ENCODE measurements around the gene LARGE1.

The LARGE1 gene

DNA sequence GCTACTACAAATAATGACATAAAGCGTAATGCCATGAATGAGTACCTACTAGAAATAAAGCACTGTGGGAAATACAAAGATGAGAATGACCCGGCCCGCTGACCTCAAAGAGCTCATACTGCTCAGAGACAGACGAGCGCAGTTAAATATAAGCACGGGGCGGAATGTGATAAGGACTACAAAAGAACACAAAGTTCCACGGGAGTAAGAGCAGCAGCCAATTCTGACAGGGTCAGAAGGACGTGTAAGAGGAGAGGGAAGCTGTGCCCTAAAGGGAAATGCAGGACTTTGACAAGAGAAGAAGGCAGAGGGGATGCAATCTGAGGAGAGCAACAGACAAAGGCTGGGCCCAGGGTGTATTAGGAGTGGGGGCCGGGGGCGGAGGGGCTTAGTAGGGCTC lies 314.6 kb downstream of the LARGE1 start:
- Histone ChIP-seq H3K4me3 (ENCODE audit: low read depth in 1 of 2, low read length in 2 of 2) (no peak overlapping the region), H3K79me2 (ENCODE audit: insufficient read depth, low read length) (no peaks in the 10 kb centered on the region), H2AFZ (ENCODE audit: low read depth, low read length) (no peak overlapping the region), H4K20me1 (ENCODE audit: insufficient read depth, low read length) (no peaks in the 10 kb centered on the region), H3K27me3 (ENCODE audit: insufficient read depth, low read length, poor library complexity) (no peaks in the 10 kb centered on the region), H3K4me2 (ENCODE audit: insufficient read depth, low read length) (no peak overlapping the region), H3K27ac (ENCODE audit: low read length) (no peak overlapping the region), H3K9me3 (ENCODE audit: insufficient read depth, low read length, severe bottlenecking) (no peaks in the 10 kb centered on the region), H3K9ac (ENCODE audit: low read depth, low read length) (no peak overlapping the region), H3K36me3 (ENCODE audit: insufficient read depth, low read length) (no peaks in the 10 kb centered on the region), H3K4me1 (ENCODE audit: insufficient read depth, low read length) (no peaks in the 10 kb centered on the region)
- no peak for DNase-seq
- ATAC-seq (ENCODE audit: insufficient read depth, low read depth), result no peak
- no peak for TF ChIP-seq EZH2 (IDR thresholded peaks at IDR 0.05; ENCODE audit: borderline replicate concordance, low read depth, low read length, severe bottlenecking)
- TF ChIP-seq, protein P1, sequence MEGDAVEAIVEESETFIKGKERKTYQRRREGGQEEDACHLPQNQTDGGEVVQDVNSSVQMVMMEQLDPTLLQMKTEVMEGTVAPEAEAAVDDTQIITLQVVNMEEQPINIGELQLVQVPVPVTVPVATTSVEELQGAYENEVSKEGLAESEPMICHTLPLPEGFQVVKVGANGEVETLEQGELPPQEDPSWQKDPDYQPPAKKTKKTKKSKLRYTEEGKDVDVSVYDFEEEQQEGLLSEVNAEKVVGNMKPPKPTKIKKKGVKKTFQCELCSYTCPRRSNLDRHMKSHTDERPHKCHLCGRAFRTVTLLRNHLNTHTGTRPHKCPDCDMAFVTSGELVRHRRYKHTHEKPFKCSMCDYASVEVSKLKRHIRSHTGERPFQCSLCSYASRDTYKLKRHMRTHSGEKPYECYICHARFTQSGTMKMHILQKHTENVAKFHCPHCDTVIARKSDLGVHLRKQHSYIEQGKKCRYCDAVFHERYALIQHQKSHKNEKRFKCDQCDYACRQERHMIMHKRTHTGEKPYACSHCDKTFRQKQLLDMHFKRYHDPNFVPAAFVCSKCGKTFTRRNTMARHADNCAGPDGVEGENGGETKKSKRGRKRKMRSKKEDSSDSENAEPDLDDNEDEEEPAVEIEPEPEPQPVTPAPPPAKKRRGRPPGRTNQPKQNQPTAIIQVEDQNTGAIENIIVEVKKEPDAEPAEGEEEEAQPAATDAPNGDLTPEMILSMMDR (IDR thresholded peaks at IDR 0.05; ENCODE audit: borderline replicate concordance, extremely low read depth, low read length, poor library complexity, severe bottlenecking), result no peak

DNA sequence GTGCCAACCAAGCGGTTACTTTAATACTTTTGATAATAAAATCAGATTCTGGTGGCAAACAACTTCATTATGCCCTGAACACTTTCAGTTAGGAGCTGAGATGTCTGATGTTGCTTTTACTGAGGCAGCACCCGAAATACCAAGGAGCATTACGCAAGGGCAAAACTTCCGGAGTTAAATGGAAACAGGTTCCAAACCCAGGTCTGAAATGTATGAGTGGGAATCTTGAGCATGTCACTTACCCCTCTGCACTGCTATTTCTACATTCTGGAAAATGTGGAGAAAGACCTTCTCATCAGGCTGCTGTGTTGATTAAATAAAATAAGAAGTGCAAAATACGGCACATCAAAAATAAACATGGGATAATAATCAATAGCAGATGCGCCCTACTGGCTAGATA lies 315.1 kb downstream of the LARGE1 start:
- H2AFZ ChIP-seq (ENCODE audit: low read depth, low read length), result no peak overlapping the region
- H3K27me3 ChIP-seq (ENCODE audit: insufficient read depth, low read length, poor library complexity), result no peaks in the 10 kb centered on the region
- no peaks in the 10 kb centered on the region for H3K9me3 ChIP-seq (ENCODE audit: insufficient read depth, low read length, severe bottlenecking)
- ATAC-seq (ENCODE audit: insufficient read depth, low read depth), result no peak
- no peak overlapping the region for H3K4me2 ChIP-seq (ENCODE audit: insufficient read depth, low read length)
- H3K27ac ChIP-seq (ENCODE audit: low read length), result no peak overlapping the region
- H3K4me1 ChIP-seq (ENCODE audit: insufficient read depth, low read length), result no peaks in the 10 kb centered on the region
- H4K20me1 ChIP-seq (ENCODE audit: insufficient read depth, low read length), result no peaks in the 10 kb centered on the region
- H3K9ac ChIP-seq (ENCODE audit: low read depth, low read length), result no peak overlapping the region
- no peaks in the 10 kb centered on the region for H3K79me2 ChIP-seq (ENCODE audit: insufficient read depth, low read length)
- H3K36me3 ChIP-seq (ENCODE audit: insufficient read depth, low read length), result no peaks in the 10 kb centered on the region
- no peak for TF ChIP-seq EZH2 (IDR thresholded peaks at IDR 0.05; ENCODE audit: borderline replicate concordance, low read depth, low read length, severe bottlenecking)
- TF ChIP-seq, protein P1 (IDR thresholded peaks at IDR 0.05; ENCODE audit: borderline replicate concordance, extremely low read depth, low read length, poor library complexity, severe bottlenecking), result no peak
- no peak for DNase-seq
- no peak overlapping the region for H3K4me3 ChIP-seq (ENCODE audit: low read depth in 1 of 2, low read length in 2 of 2)

DNA sequence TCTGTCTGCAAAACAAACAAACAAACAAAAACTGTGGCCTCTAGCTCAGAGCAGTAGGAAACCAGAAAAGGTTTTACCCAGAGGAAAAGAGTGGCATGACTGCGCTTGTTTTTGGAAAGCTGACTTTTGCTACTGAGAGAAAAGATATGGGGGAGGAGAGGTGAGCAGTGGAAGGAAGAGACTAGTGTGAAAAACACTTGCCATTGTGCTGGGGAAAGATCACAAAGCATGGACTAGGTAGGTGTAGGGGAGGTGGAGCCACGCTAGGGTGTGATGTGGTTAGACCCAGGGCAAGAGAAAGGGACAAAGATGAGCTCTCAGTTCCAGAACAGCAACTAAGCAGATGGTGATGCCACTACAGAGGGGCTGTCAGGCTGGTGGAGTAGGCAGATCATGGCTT lies 319.2 kb downstream of the LARGE1 start:
- Histone ChIP-seq H3K4me3 (ENCODE audit: low read depth in 1 of 2, low read length in 2 of 2) (no peak overlapping the region), H3K27ac (ENCODE audit: low read length) (no peak overlapping the region), H3K36me3 (ENCODE audit: insufficient read depth, low read length) (no peaks in the 10 kb centered on the region), H3K79me2 (ENCODE audit: insufficient read depth, low read length) (no peaks in the 10 kb centered on the region), H2AFZ (ENCODE audit: low read depth, low read length) (no peak overlapping the region), H3K4me2 (ENCODE audit: insufficient read depth, low read length) (no peak overlapping the region), H3K9ac (ENCODE audit: low read depth, low read length) (no peak overlapping the region), H4K20me1 (ENCODE audit: insufficient read depth, low read length) (no peaks in the 10 kb centered on the region), H3K27me3 (ENCODE audit: insufficient read depth, low read length, poor library complexity) (no peaks in the 10 kb centered on the region), H3K4me1 (ENCODE audit: insufficient read depth, low read length) (no peaks in the 10 kb centered on the region), H3K9me3 (ENCODE audit: insufficient read depth, low read length, severe bottlenecking) (no peaks in the 10 kb centered on the region)
- no peak for TF ChIP-seq EZH2 (IDR thresholded peaks at IDR 0.05; ENCODE audit: borderline replicate concordance, low read depth, low read length, severe bottlenecking)
- TF ChIP-seq, protein P1 (IDR thresholded peaks at IDR 0.05; ENCODE audit: borderline replicate concordance, extremely low read depth, low read length, poor library complexity, severe bottlenecking), result no peak
- DNase-seq (no peak), ATAC-seq (ENCODE audit: insufficient read depth, low read depth) (no peak)

- no peaks in the 10 kb centered on the region for H3K36me3 ChIP-seq (ENCODE audit: insufficient read depth, low read length)
- H3K27ac ChIP-seq (ENCODE audit: low read length), result no peak overlapping the region
- H3K4me1 ChIP-seq (ENCODE audit: insufficient read depth, low read length), result no peaks in the 10 kb centered on the region
- no peaks in the 10 kb centered on the region for H3K9me3 ChIP-seq (ENCODE audit: insufficient read depth, low read length, severe bottlenecking)
- H3K9ac ChIP-seq (ENCODE audit: low read depth, low read length), result no peak overlapping the region
- H3K4me2 ChIP-seq (ENCODE audit: insufficient read depth, low read length), result no peak overlapping the region
- no peaks in the 10 kb centered on the region for H4K20me1 ChIP-seq (ENCODE audit: insufficient read depth, low read length)
- H3K79me2 ChIP-seq (ENCODE audit: insufficient read depth, low read length), result no peaks in the 10 kb centered on the region
- no peaks in the 10 kb centered on the region for H3K27me3 ChIP-seq (ENCODE audit: insufficient read depth, low read length, poor library complexity)
- no peak overlapping the region for H2AFZ ChIP-seq (ENCODE audit: low read depth, low read length)
- no peak for ATAC-seq (ENCODE audit: insufficient read depth, low read depth)
- no peak for DNase-seq
- H3K4me3 ChIP-seq (ENCODE audit: low read depth in 1 of 2, low read length in 2 of 2), result no peak overlapping the region
- TF ChIP-seq EZH2 (IDR thresholded peaks at IDR 0.05; ENCODE audit: borderline replicate concordance, low read depth, low read length, severe bottlenecking), result no peak
- TF ChIP-seq, protein P1 (IDR thresholded peaks at IDR 0.05; ENCODE audit: borderline replicate concordance, extremely low read depth, low read length, poor library complexity, severe bottlenecking), result no peak
Measured at GRCh38 chr22:33600595-33600994, 319.7 kb downstream of the LARGE1 start.

Data from DND-41 (cell line).